IPS DF 6.9 (cell line): ENCODE results near the gene DST.

Experiments used
- DNase-seq: peaks from one replicate; pipeline ENCODE4 v3.0.0-alpha.2; 2013; ENCODE audit warnings: low read depth, low spot score
- H3K27ac ChIP-seq: one replicate; pipeline ENCODE4 v1.5.1; 2013; ENCODE audit warnings: low read length, control low read depth
- H3K27me3 ChIP-seq: 2 replicates; pipeline ENCODE4 v1.6.1; 2013; ENCODE audit warnings: mild to moderate bottlenecking, low read length; ENCODE audit not compliant: control insufficient read depth, insufficient read depth
- H3K36me3 ChIP-seq: 2 replicates; pipeline ENCODE4 v1.6.1; 2013; ENCODE audit warnings: low read length; ENCODE audit not compliant: control insufficient read depth, insufficient read depth
- H3K4me1 ChIP-seq: 2 replicates; pipeline ENCODE4 v1.6.1; 2013; ENCODE audit warnings: low read length; ENCODE audit not compliant: control insufficient read depth, insufficient read depth
- H3K4me3 ChIP-seq: 2 replicates; pipeline ENCODE4 v1.5.1; 2013; ENCODE audit warnings: mild to moderate bottlenecking, low read length
- H3K9me3 ChIP-seq: 2 replicates; pipeline ENCODE4 v1.6.1; 2013; ENCODE audit warnings: low read length, inconsistent platforms; ENCODE audit not compliant: control insufficient read depth, insufficient read depth
- WGBS: extraction: QIAGEN DNeasy Blood & Tissue Kit; methylation state at CpG from one replicate; pipeline ENCODE4 v1.1.7; 2013; ENCODE audit warnings: mixed read lengths, missing lambda C conversion rate; ENCODE audit not compliant: insufficient read length, insufficient coverage; 5-methylcytosine and 5-hydroxymethylcytosine counted together

Gene DST

DNA sequence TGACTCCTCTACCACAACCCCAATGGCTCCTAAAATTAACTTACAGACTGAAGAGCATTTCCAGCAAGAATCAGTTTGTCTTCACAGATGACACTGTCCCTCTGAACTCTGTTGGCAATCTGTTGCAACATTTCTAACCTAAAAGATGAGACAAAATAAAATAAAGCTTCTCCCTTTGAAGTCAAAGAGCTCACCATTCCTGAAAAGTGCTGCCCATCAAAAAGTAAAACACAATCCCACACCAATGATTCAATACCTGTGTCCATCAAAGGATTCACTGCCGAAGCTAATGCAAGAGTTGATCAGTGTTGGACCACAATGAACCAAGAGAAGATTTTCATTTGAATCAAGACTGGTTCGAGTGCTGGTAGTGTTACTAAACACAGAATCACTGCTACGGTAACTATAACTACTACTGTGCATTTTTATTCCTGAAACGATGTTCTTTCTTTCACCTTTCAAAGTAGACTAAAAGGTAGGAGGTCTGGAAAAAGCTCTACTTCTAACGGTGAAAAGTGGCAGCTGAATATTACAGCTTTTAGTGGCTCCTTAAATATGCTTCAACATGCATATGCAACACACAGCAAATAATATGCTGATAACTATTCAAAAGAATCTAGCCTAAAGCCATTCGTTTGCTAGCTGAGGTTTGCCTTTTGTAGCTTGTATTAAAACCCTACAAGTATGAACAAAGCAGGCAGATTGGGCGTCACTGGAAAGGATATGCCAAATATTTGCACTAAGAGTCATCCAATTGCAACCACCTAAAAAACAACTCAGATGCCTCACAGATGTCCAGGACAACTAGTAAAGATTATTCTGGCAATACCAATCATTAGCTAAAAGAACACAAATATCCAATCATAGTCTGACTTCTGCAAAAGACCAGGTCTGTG is at the start of gene DST:
TSS of gene DST (minus strand) at position 524 of the 896 bp plus-strand sequence.
- H3K4me1 ChIP-seq, result no peaks in the 10 kb centered on the region
- peaks cover 5% of the 10 kb centered on the region; the same call in 1 of the 2 replicates for H3K36me3 ChIP-seq
- DNase-seq, result no peak
- no peak within 1 kb of the TSS for H3K27ac ChIP-seq
- no peak within 1 kb of the TSS for H3K4me3 ChIP-seq
- no CpG with 5 or more reads among the region's 7 CpGs for WGBS
- no peaks in the 10 kb centered on the region for H3K9me3 ChIP-seq
- no peaks in the 10 kb centered on the region for H3K27me3 ChIP-seq

DNA sequence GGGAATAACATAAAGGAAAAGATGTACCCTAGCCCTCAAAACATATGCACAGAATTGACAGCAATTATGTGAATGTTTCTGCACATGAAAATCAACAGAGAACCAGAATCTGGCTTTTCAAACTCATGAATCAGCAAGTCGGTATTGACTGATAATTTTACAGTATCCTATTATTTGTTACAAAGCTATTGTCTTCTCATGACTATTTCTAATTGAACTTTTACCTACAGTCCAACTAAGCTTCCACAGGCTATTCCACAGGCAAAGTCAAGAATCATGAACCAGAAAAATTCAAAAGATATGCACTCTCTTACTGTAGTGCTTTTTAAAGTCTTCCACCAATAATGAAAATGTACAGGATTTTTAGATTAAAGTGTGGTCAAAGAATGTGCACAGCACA is 49.1 kb upstream of the DST start:
- no peak for DNase-seq
- no CpG with 5 or more reads among the region's 1 CpG for WGBS
- no peaks in the 10 kb centered on the region for H3K36me3 ChIP-seq
- H3K9me3 ChIP-seq, result no peaks in the 10 kb centered on the region
- no peak overlapping the region for H3K27ac ChIP-seq
- no peaks in the 10 kb centered on the region for H3K4me1 ChIP-seq
- no peak overlapping the region for H3K4me3 ChIP-seq
- no peaks in the 10 kb centered on the region for H3K27me3 ChIP-seq

GRCh38 chr6:56691286-56691595 is 48.6 kb upstream of the DST start:
- H3K4me3 ChIP-seq, result no peak overlapping the region
- no peaks in the 10 kb centered on the region for H3K27me3 ChIP-seq
- no peak for DNase-seq
- H3K4me1 ChIP-seq, result no peaks in the 10 kb centered on the region
- H3K36me3 ChIP-seq, result no peaks in the 10 kb centered on the region
- no peak overlapping the region for H3K27ac ChIP-seq
- no CpG with 5 or more reads among the region's 2 CpGs for WGBS
- H3K9me3 ChIP-seq, result no peaks in the 10 kb centered on the region

DNA sequence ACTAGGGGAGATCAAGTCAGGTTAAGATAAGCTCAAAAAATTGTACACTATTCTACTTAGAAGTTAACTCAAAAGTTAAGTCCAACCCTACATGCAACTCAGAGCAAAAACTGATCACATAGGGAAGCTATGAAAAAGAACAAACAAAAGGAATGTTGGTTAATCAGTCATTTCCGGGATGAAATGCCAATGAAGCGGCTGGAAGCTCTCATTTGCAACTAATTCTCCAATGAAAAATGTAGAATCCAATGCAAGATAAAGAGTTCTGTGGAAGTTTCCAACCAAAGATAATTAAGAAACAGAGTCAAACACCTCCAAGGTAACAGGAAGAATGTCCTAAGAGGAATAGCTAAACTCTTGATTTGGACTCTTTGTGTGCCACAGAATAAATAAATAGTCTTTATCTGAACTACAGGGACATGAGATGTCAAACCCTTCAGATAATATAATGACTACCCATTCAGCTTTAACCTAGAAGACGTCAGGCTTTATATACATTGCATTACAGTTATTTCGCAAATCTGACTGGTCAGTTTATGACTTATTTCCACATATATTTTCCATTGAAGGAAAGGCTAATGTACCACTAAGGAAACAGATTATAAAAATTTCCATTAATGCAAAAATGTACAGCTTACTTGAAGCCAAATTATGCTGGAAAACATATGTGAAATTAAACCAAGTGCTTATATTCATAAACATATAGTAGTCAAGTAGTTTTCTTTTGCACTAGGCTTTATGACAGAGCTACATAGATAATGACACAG is 48.0 kb upstream of the DST start:
- no peak overlapping the region for H3K27ac ChIP-seq
- no peaks in the 10 kb centered on the region for H3K4me1 ChIP-seq
- H3K4me3 ChIP-seq, result no peak overlapping the region
- no peaks in the 10 kb centered on the region for H3K36me3 ChIP-seq
- H3K27me3 ChIP-seq, result no peaks in the 10 kb centered on the region
- H3K9me3 ChIP-seq, result no peaks in the 10 kb centered on the region
- DNase-seq, result no peak
- WGBS, result no CpG with 5 or more reads among the region's 4 CpGs

GRCh38 chr6:56689663-56690062 is 47.0 kb upstream of the DST start:
- H3K27ac ChIP-seq, result no peak overlapping the region
- DNase-seq, result no peak
- H3K27me3 ChIP-seq, result no peaks in the 10 kb centered on the region
- no peak overlapping the region for H3K4me3 ChIP-seq
- H3K4me1 ChIP-seq, result 0 out of 2 replicates have a peak, but pooled peaks cover under 1% of the 10 kb centered on the region
- no peaks in the 10 kb centered on the region for H3K9me3 ChIP-seq
- H3K36me3 ChIP-seq, result no peaks in the 10 kb centered on the region
- no CpG with 5 or more reads among the region's 1 CpG for WGBS

- no peaks in the 10 kb centered on the region for H3K36me3 ChIP-seq
- no peak overlapping the region for H3K4me3 ChIP-seq
- DNase-seq, result no peak
- no peak overlapping the region for H3K27ac ChIP-seq
- no peaks in the 10 kb centered on the region for H3K9me3 ChIP-seq
- no peaks in the 10 kb centered on the region for H3K27me3 ChIP-seq
- H3K4me1 ChIP-seq, result peaks cover 3% of the 10 kb centered on the region; the same call in 1 of the 2 replicates
- no CpG with 5 or more reads among the region's 3 CpGs for WGBS
These were observed 46.4 kb upstream of the DST start for GRCh38 chr6:56689114-56689513.

GRCh38 chr6:56688521-56688920 is 45.8 kb upstream of the DST start:
- no peak for DNase-seq
- Histone ChIP-seq H3K27me3 (no peaks in the 10 kb centered on the region), H3K9me3 (no peaks in the 10 kb centered on the region), H3K4me1 (peaks cover 3% of the 10 kb centered on the region; the same call in 1 of the 2 replicates), H3K36me3 (no peaks in the 10 kb centered on the region), H3K27ac (no peak overlapping the region), H3K4me3 (no peak overlapping the region)
- no CpG with 5 or more reads among the region's 2 CpGs for WGBS

GRCh38 chr6:56687551-56687950 is 44.9 kb upstream of the DST start:
- no peaks in the 10 kb centered on the region for H3K9me3 ChIP-seq
- no peak overlapping the region for H3K27ac ChIP-seq
- H3K36me3 ChIP-seq, result no peaks in the 10 kb centered on the region
- DNase-seq, result no peak
- no peak overlapping the region for H3K4me3 ChIP-seq
- WGBS, result no CpG with 5 or more reads among the region's 1 CpG
- peaks cover 3% of the 10 kb centered on the region; the same call in 1 of the 2 replicates for H3K4me1 ChIP-seq
- H3K27me3 ChIP-seq, result no peaks in the 10 kb centered on the region

GRCh38 chr6:56686429-56686828 is 43.7 kb upstream of the DST start:
- no peaks in the 10 kb centered on the region for H3K36me3 ChIP-seq
- H3K9me3 ChIP-seq, result no peaks in the 10 kb centered on the region
- H3K4me3 ChIP-seq, result no peak overlapping the region
- peaks cover 3% of the 10 kb centered on the region; the same call in 1 of the 2 replicates for H3K4me1 ChIP-seq
- DNase-seq, result no peak
- H3K27ac ChIP-seq, result no peak overlapping the region
- no CpG with 5 or more reads among the region's 2 CpGs for WGBS
- no peaks in the 10 kb centered on the region for H3K27me3 ChIP-seq

- no peaks in the 10 kb centered on the region for H3K9me3 ChIP-seq
- no peaks in the 10 kb centered on the region for H3K27me3 ChIP-seq
- WGBS, result no CpG with 5 or more reads among the region's 2 CpGs
- H3K4me3 ChIP-seq, result no peak overlapping the region
- H3K36me3 ChIP-seq, result no peaks in the 10 kb centered on the region
- H3K4me1 ChIP-seq, result peaks cover 3% of the 10 kb centered on the region; the same call in 1 of the 2 replicates
- no peak overlapping the region for H3K27ac ChIP-seq
- no peak for DNase-seq
These were observed 43.3 kb upstream of the DST start for GRCh38 chr6:56685994-56686393.
